ENCODE results near the gene TYRP1.

Gene TYRP1

DNA sequence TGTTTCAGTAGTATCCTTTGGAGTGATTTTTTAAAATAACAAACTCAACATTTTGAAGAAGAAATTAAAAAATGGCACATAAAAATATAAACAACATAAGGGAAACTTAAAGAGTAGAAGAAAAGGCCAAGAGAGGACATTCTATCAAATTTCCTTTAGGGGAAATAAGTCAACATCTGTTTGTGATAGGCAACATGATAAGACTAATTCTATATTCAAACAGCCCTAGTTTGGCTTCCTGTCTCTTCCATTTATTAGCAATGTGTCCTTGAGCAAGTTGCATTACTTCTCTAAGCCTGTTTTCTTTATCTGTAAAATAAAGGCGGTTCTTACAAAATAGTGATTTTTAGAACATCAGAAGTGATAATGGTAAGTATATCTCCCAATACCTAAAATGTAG is 24.7 kb downstream of the TYRP1 start:
- DNase-seq (ENCODE audit: insufficient read length): no peak
- no peak for TF ChIP-seq TAF1 (IDR thresholded peaks at IDR 0.05; ENCODE audit: borderline replicate concordance, low read depth, low read length)
- FAIRE-seq: no peak

DNA sequence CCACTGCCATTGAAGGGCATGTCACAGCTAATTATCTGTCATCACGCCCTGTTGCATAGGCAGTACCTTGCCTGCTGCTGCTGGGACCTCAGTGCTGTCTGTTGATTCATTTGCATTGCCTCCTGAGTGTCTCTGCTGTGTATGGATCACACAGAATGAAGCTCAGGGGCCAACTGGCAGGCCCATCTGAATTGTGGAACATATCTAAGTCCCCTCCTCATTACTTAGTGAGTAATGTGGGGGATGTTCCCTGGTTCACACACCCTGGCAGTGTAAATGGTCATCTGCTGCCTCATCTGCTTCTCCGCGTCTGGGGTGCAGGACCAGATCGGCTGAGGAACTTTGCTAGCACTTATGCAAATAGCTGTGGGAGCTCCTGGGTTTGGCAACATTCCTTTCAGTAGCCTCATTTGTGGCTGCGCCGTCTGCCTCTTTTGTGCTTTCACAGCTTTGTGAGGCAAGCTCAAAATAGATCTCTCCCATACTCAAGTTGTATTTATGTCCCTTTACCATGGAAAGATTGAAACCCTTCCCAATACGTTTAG is 25.4 kb downstream of the TYRP1 start:
- DNase-seq (ENCODE audit: insufficient read length): no peak
- TF ChIP-seq POLR2A (IDR thresholded peaks at IDR 0.05; ENCODE audit: low read depth, low read length) (no peak), TAF1 (IDR thresholded peaks at IDR 0.05; ENCODE audit: borderline replicate concordance, low read depth, low read length) (no peak), POLR2AphosphoS5 (IDR thresholded peaks at IDR 0.05; ENCODE audit: low read depth, low read length) (no peak)
- no peak for FAIRE-seq

DNA sequence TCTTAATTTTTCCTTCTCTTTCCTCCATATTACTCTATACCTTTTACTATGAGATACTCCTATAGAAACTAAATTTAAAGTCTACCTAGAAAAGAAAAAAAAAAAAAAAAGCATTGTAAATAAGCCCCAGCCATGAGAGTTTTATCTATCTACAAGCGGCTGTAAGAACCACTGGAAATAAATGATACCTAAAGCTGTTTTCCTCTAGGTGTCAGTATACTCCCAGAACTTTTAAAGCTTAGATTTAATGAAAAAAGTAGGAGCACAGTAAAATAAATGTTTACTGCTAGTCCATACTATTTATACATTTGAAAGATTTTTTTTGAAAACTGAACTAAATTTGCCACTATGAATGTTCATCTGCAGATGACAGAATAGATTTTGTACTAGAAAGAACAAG is 26.2 kb downstream of the TYRP1 start:
- no peak for DNase-seq (ENCODE audit: insufficient read length)
- TF ChIP-seq POLR2AphosphoS5 (IDR thresholded peaks at IDR 0.05; ENCODE audit: low read depth, low read length) (no peak), POLR2A (IDR thresholded peaks at IDR 0.05; ENCODE audit: low read depth, low read length) (no peak)
- FAIRE-seq: no peak

DNA sequence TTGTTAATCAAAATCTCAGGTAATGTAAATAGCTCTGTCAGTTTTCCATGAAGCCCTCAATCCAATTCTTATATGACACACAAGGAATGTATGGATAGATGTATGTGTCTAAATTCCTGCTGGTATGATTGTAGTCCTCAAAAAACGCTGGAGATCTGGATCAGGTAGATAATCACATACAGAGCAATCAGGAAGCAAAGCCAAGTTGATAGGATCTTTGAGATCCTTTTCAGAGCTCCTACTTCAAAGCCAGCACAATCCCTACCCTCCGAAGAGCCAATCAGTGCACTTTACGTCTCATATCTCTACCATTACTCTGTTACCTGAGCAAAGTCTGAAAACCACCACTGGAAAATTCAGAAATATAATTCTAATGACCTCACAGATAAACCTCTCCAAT is 27.4 kb downstream of the TYRP1 start:
- FAIRE-seq (no peak), DNase-seq (ENCODE audit: insufficient read length) (no peak)

DNA sequence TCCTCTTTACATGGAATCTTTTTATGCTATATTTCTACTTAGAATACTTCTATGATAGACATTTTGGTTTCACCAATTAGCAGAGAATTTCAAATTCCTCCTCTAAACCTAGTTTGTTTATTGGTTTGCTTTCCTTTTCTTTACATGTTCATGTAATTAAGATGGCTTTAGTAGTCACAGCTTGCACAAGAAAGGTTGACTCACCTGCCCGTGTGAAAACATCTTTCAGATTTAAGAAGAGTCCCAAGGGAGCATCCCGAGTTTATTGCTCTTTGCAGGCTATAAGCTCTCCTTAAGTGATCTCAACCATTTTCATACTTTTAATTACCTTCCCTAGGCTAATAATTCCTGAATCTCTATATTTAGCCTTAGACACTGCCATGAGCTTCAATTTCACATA is 28.9 kb downstream of the TYRP1 start:
- TF ChIP-seq POLR2AphosphoS5 (IDR thresholded peaks at IDR 0.05; ENCODE audit: low read depth, low read length) (no peak), TAF1 (IDR thresholded peaks at IDR 0.05; ENCODE audit: borderline replicate concordance, low read depth, low read length) (no peak), POLR2A (IDR thresholded peaks at IDR 0.05; ENCODE audit: low read depth, low read length) (no peak)
- no peak for FAIRE-seq
- DNase-seq (ENCODE audit: insufficient read length): no peak

More for the DNA sequence above, 27.4 kb downstream of the TYRP1 start:
- TF ChIP-seq TAF1 (IDR thresholded peaks at IDR 0.05; ENCODE audit: borderline replicate concordance, low read depth, low read length): no peak
- no peak for TF ChIP-seq POLR2A (IDR thresholded peaks at IDR 0.05; ENCODE audit: low read depth, low read length)
- no peak for TF ChIP-seq POLR2AphosphoS5 (IDR thresholded peaks at IDR 0.05; ENCODE audit: low read depth, low read length)

DNA sequence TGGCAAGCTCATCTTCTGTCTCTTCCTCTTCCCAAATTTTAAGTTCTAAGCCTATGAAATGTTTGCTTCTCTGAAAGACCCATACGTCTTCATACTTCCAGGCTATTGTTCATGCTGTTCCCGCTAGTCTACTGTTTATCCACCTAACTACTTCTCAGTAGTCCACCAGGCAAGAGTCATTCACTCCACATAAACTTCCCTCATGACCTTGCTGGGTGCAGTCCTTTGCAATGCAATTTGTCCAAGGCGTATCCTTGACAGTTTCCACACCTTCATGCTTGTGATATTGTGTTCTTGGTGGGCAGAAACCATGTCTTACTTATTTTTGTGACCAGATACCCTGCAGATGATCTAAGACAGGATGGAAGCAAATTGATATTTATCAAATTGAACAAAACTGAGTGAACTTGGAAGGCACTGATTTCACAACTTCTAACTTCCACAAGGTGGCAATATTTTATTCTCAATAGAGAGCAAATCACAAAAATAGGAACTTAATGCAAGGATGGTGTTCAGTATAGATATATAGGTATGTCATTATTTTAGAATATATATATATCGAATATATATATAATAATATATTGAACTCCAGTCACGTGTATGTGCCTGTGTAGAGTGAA is 30.3 kb downstream of the TYRP1 start:
- FAIRE-seq: no peak
- no peak for DNase-seq (ENCODE audit: insufficient read length)
- TF ChIP-seq POLR2A (IDR thresholded peaks at IDR 0.05; ENCODE audit: low read depth, low read length) (no peak), TAF1 (IDR thresholded peaks at IDR 0.05; ENCODE audit: borderline replicate concordance, low read depth, low read length) (no peak), POLR2AphosphoS5 (IDR thresholded peaks at IDR 0.05; ENCODE audit: low read depth, low read length) (no peak)

DNA sequence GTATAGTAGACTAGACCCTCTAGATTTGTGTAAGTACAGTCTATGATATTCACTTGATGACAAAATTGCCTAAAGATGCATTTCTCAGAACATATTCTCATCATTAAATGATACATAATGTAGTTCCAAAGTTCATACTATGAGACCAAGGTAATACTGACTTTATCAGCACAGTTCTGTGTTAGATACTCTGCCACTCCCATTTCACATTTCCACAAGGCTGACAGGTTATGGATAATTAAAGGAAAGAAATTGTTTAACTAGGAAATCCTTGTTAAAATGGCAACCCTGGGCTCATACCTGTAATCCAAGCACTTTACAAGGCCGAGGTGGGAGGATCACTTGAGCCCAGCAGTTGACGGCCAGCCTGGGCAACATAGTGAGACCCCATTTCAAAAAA is 33.6 kb downstream of the TYRP1 start:
- DNase-seq (ENCODE audit: insufficient read length) (no peak), FAIRE-seq (no peak)
- TF ChIP-seq TAF1 (IDR thresholded peaks at IDR 0.05; ENCODE audit: borderline replicate concordance, low read depth, low read length) (no peak), POLR2AphosphoS5 (IDR thresholded peaks at IDR 0.05; ENCODE audit: low read depth, low read length) (no peak), POLR2A (IDR thresholded peaks at IDR 0.05; ENCODE audit: low read depth, low read length) (no peak)

DNA sequence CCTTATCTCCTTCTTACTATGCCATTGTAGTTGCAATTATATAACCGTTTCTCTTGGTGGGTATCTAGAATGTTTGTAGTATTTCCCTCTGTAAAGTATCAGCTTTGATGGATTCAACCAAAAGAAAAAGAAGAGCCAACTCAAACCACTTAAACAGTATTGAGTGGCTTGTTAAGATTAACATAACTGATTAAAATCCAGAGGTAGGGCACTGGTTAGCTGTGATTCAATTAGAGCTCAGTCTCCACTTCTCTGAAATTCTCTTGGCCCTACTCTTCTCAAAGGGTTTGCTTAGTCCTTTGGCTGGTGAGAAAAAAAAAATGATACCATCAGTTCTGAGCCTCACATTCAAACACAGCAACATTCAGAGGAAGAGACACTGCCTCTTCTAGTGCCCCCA is 37.0 kb downstream of the TYRP1 start:
- no peak for DNase-seq (ENCODE audit: insufficient read length)
- TF ChIP-seq POLR2AphosphoS5 (IDR thresholded peaks at IDR 0.05; ENCODE audit: low read depth, low read length) (no peak), POLR2A (IDR thresholded peaks at IDR 0.05; ENCODE audit: low read depth, low read length) (no peak), TAF1 (IDR thresholded peaks at IDR 0.05; ENCODE audit: borderline replicate concordance, low read depth, low read length) (no peak)
- no peak for FAIRE-seq

DNA sequence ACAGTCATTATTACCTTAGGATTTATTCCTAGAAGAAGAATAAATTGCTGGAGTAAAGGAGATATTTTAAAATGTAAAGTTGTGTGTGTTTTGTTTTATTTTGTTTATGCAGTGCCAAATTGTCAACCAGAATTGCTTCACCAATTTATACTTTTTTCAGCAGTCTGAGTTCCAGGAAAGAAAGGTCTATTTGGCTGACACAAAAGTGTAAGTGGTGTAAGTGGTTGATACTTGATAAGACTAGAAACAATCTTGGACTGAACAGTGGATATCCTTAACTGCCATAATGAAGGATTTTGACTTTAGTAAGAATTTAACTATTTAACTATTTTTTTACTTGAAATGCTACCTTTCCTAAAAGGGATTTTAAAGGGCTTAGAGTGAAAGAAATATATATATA is 37.7 kb downstream of the TYRP1 start:
- FAIRE-seq (no peak), DNase-seq (ENCODE audit: insufficient read length) (no peak)
- TF ChIP-seq POLR2AphosphoS5 (IDR thresholded peaks at IDR 0.05; ENCODE audit: low read depth, low read length) (no peak), POLR2A (IDR thresholded peaks at IDR 0.05; ENCODE audit: low read depth, low read length) (no peak), TAF1 (IDR thresholded peaks at IDR 0.05; ENCODE audit: borderline replicate concordance, low read depth, low read length) (no peak)

DNA sequence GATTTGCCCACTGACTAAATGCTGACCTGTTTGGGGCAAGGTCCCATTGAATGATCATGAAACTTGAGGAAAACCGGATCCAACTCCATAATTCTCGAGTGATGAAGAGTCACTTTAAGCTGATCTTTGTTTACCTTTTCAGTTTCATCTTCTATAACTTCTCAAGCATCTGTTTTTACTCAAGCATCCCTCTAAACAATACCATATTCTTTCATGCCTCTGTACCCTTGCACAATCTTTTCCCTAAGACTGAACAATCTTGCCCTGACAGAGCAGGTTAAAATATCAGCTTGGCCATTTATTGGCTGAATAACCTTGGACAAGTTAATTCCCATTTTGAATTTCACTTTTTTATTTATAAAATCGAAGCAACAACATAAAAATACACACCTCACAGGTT is 39.8 kb downstream of the TYRP1 start:
- TF ChIP-seq POLR2AphosphoS5 (IDR thresholded peaks at IDR 0.05; ENCODE audit: low read depth, low read length) (no peak), TAF1 (IDR thresholded peaks at IDR 0.05; ENCODE audit: borderline replicate concordance, low read depth, low read length) (no peak), POLR2A (IDR thresholded peaks at IDR 0.05; ENCODE audit: low read depth, low read length) (no peak)
- no peak for FAIRE-seq
- DNase-seq (ENCODE audit: insufficient read length): no peak

DNA sequence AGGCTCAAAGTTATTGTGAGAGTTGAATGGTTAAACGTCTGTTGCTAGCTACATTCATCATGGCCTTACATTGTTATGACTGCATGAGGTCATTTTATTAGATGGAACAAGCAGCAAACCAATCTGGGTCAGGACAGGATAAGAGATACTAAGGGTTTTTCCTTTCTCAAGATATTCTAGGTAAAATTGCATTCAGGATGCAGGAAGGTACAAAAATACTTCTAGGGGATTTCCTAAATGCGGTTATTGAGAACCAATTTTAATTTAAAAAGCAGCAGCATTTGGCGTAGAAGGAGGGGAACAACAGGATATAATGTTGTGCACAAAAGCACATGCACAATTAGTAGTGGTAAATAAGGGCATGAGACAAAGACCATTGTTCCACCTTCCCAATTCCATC is 42.5 kb downstream of the TYRP1 start:
- FAIRE-seq (peak; percentile 71), DNase-seq (ENCODE audit: insufficient read length) (no peak)
- TF ChIP-seq POLR2AphosphoS5 (IDR thresholded peaks at IDR 0.05; ENCODE audit: low read depth, low read length): no peak
- TF ChIP-seq POLR2A (IDR thresholded peaks at IDR 0.05; ENCODE audit: low read depth, low read length): no peak
- no peak for TF ChIP-seq TAF1 (IDR thresholded peaks at IDR 0.05; ENCODE audit: borderline replicate concordance, low read depth, low read length)

DNA sequence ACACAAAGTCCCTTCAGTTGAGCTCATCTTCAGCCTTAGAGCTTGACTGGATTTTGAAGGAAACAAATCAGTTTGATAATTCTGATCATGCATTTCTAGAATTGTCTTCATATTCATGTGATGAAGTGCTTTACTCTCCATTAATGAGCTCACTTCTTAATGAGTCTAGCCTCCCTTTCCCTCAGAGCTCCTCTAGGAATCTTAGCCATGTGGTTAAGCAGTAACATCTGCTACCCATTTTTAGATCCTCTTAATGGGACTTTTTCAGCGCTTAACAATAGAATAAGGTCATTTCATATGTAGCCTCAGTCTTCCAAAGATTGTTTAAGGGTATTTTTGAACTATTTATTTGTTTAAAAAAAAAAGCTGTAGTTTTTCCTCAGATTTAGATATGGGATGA is 44.7 kb downstream of the TYRP1 start:
- TF ChIP-seq TAF1 (IDR thresholded peaks at IDR 0.05; ENCODE audit: borderline replicate concordance, low read depth, low read length) (no peak), POLR2AphosphoS5 (IDR thresholded peaks at IDR 0.05; ENCODE audit: low read depth, low read length) (no peak), POLR2A (IDR thresholded peaks at IDR 0.05; ENCODE audit: low read depth, low read length) (no peak)
- FAIRE-seq: no peak
- no peak for DNase-seq (ENCODE audit: insufficient read length)
